Mucosa of stomach (tissue), 1 donor: ENCODE data around the gene RPL7A.

Source experiments
- H3K27me3 ChIP-seq: one replicate; pipeline ENCODE4 v1.7.0; 2013; ENCODE audit warnings: mild to moderate bottlenecking, low read length; ENCODE audit not compliant: control insufficient read depth, insufficient read depth
- H3K36me3 ChIP-seq: one replicate; pipeline ENCODE4 v1.7.0; 2013; ENCODE audit warnings: low read length; ENCODE audit not compliant: control insufficient read depth, insufficient read depth
- H3K4me1 ChIP-seq: one replicate; pipeline ENCODE4 v1.7.0; 2013; ENCODE audit warnings: mild to moderate bottlenecking, low read length; ENCODE audit not compliant: control insufficient read depth, insufficient read depth
- H3K4me3 ChIP-seq: one replicate; pipeline ENCODE4 v1.7.0; 2013; ENCODE audit warnings: low read length
- H3K9ac ChIP-seq: one replicate; pipeline ENCODE4 v1.7.0; 2013; ENCODE audit warnings: mild to moderate bottlenecking, low read length, moderate library complexity
- H3K9me3 ChIP-seq: one replicate; pipeline ENCODE4 v1.7.0; 2013; ENCODE audit warnings: mild to moderate bottlenecking, low read length, moderate library complexity; ENCODE audit not compliant: control insufficient read depth
- donor health status: Pancreatic carcinoma.

Gene RPL7A

DNA sequence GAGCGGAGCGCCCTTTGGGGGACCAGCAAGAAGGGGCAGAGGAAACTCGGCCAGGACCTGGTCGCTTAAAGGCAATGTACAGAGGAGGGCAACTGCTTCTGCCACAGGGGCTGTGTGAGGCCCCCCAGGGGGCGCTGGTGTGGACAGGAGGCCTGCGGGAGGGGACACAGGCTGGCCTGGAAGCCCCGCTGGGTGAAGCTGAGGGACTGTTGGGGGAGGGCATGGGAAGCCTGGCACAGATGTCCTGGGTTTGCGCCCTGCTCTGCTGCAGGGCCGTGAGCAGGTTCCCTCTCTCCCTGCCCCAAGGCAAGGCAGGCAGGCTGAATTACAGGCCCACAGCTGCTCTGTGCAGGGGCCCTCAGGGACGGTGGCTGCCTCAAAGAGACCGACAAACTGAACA lies 5.4 kb upstream of the RPL7A start:
- no peak overlapping the region for H3K4me3 ChIP-seq
- no peaks in the 10 kb centered on the region for H3K9me3 ChIP-seq
- peaks cover 13% of the 10 kb centered on the region for H3K4me1 ChIP-seq
- H3K27me3 ChIP-seq, result no peaks in the 10 kb centered on the region
- peaks cover 16% of the 10 kb centered on the region for H3K36me3 ChIP-seq
- H3K9ac ChIP-seq, result no peak overlapping the region

DNA sequence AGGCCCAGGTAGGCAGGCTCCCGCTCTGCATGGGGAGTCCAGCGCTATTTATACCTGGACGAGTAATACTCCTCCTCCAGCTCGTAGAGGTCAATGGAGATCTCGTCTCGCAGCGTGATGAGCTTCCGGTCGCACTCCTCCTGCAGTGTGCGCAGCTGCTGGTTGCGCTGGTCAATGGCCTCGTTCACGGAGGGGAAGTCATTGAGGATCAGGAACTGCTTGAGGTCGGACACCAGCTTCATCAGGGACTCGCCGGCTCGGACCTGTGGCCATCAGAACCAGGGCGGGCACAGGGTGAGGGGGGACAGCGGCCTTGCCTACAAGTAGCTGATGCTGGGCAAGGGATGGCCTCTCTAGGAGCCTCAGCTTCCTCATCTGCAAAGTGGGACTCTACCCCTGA lies 3.9 kb upstream of the RPL7A start:
- Histone ChIP-seq H3K9me3 (no peaks in the 10 kb centered on the region), H3K36me3 (peaks cover 18% of the 10 kb centered on the region), H3K4me1 (peaks cover 16% of the 10 kb centered on the region), H3K9ac (no peak overlapping the region), H3K27me3 (no peaks in the 10 kb centered on the region), H3K4me3 (no peak overlapping the region)

- Histone ChIP-seq H3K9ac (no peak overlapping the region), H3K27me3 (no peaks in the 10 kb centered on the region), H3K9me3 (no peaks in the 10 kb centered on the region), H3K4me3 (no peak overlapping the region), H3K36me3 (peaks cover 26% of the 10 kb centered on the region), H3K4me1 (peaks cover 24% of the 10 kb centered on the region)
Observed at GRCh38 chr9:133344979-133345378, 3.0 kb upstream of the RPL7A start.

GRCh38 chr9:133345596-133345995 lies 2.4 kb upstream of the RPL7A start:
- Histone ChIP-seq H3K4me1 (peaks cover 24% of the 10 kb centered on the region), H3K36me3 (peaks cover 26% of the 10 kb centered on the region), H3K4me3 (no peak overlapping the region), H3K9me3 (no peaks in the 10 kb centered on the region), H3K27me3 (no peaks in the 10 kb centered on the region), H3K9ac (no peak overlapping the region)

- Histone ChIP-seq H3K9ac (peak overlapping the region; percentile 66), H3K4me1 (peaks cover 24% of the 10 kb centered on the region), H3K4me3 (peak overlapping the region; percentile 28), H3K27me3 (no peaks in the 10 kb centered on the region), H3K9me3 (no peaks in the 10 kb centered on the region), H3K36me3 (peaks cover 25% of the 10 kb centered on the region)
Observed at GRCh38 chr9:133346021-133346785, 1.8 kb upstream of the RPL7A start.

GRCh38 chr9:133347515-133347984 lies 468 bp upstream of the RPL7A start:
- H3K36me3 ChIP-seq, result peaks cover 29% of the 10 kb centered on the region
- H3K4me3 ChIP-seq, result peak overlapping the region; percentile 97
- peak overlapping the region; percentile 96 for H3K9ac ChIP-seq
- no peaks in the 10 kb centered on the region for H3K27me3 ChIP-seq
- H3K9me3 ChIP-seq, result no peaks in the 10 kb centered on the region
- peaks cover 24% of the 10 kb centered on the region for H3K4me1 ChIP-seq

DNA sequence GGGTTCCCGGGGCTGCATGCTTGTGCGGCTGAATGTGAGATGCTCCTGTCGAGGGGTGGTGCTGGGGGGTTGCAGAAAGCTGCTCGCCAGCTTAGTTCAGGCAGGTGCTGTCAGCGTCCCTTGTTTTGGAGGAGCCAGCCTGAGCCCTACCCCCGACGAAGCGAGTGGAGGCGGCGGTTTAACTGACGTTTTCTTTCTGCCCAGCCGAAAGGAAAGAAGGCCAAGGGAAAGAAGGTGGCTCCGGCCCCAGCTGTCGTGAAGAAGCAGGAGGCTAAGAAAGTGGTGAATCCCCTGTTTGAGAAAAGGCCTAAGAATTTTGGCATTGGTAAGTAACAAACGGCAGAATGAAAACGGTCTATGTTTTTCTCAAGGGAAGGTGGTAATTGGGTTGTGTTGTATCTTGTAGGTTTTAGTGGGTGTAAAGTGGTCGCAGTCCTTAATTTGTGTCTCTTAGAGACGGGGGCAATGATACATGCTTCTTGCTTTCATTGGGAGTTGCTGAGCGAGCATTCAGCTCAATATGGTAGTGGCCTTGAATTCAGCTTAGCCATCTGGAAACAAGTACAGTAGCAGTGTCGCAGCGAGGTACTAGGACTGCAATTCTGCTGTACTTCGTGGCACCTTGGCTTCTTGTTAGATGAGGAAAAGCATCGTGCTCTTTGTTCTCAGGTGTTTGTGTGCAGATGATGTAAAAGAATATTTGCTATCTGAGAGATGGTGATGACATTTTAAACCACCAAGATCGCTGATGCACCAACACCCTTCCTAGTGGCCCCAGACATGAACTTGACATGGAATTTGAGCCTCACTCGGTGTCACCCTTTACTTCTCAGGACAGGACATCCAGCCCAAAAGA lies 928 bp downstream of the RPL7A start:
- Histone ChIP-seq H3K4me1 (peaks cover 24% of the 10 kb centered on the region), H3K27me3 (no peaks in the 10 kb centered on the region), H3K9ac (peak overlapping the region; percentile 96), H3K36me3 (peaks cover 41% of the 10 kb centered on the region), H3K4me3 (peak overlapping the region; percentile 97), H3K9me3 (no peaks in the 10 kb centered on the region)

DNA sequence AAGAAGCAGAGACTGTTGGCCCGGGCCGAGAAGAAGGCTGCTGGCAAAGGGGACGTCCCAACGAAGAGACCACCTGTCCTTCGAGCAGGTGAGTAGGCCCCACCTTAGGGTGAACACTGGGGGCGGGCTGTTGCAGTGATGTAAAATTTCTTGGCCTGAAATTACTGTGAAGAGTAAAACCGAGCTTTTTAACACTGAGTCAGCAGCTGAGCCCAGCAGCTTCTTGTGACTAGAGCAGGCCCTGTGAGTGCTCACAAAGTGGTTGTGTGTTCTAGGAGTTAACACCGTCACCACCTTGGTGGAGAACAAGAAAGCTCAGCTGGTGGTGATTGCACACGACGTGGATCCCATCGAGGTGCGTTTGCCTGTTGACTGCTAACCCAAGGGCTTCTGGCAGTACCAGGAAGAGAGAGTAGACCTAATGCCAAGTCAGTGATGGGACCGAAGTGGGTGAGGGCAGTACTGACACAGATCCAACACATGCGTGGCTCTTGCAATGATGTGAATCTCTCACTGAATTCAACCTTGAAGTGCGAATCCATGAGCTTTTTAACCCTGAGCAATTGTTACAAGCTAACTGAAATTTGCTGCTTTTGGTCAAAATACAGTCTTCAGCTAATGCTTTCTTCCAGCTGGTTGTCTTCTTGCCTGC lies 2.1 kb downstream of the RPL7A start:
- Histone ChIP-seq H3K36me3 (peaks cover 40% of the 10 kb centered on the region), H3K4me3 (no peak overlapping the region), H3K27me3 (no peaks in the 10 kb centered on the region), H3K9me3 (no peaks in the 10 kb centered on the region), H3K9ac (peak overlapping the region; percentile 96), H3K4me1 (peaks cover 27% of the 10 kb centered on the region)

- H3K4me1 ChIP-seq, result peaks cover 26% of the 10 kb centered on the region
- no peaks in the 10 kb centered on the region for H3K9me3 ChIP-seq
- peaks cover 32% of the 10 kb centered on the region for H3K36me3 ChIP-seq
- H3K9ac ChIP-seq, result no peak overlapping the region
- H3K27me3 ChIP-seq, result no peaks in the 10 kb centered on the region
- H3K4me3 ChIP-seq, result no peak overlapping the region
Observed at GRCh38 chr9:133351526-133351907, 3.5 kb downstream of the RPL7A start.

DNA sequence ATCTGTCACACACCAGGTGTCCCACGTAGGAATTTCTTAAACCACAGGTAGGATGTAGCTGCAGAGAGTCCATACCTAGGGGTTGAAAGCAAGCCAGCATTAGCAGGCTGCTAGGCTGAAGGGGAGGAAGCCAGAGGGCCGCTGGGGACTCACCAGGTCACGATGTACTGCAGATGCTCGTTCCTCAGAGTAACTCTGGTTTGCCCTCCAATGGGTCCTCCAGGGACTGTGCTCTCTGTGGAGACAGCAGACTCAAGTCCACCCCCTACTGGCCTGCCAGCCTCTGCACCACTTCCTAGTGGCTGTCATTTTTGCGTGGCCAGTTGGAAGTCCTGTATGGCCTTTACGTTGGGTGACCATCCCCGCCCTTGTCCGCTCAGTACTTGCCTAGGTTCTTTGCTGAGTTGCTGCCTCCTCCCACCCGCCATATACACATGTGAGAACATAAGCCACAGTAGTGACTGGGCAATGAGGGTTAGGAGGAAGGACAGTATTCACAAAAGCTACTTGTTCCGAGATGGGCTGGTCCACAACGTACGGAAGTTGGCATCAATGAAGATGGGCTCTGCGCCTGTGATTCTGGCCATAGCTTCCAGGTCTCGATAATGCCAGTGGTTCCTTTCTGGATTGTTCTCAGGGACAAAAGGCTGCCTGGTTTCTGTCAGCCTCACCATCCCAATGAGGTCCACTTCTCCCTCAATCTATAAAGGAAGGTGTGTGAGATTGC lies 4.1 kb downstream of the RPL7A start:
- Histone ChIP-seq H3K36me3 (peaks cover 32% of the 10 kb centered on the region), H3K9me3 (no peaks in the 10 kb centered on the region), H3K4me1 (peaks cover 23% of the 10 kb centered on the region), H3K9ac (no peak overlapping the region), H3K4me3 (no peak overlapping the region), H3K27me3 (no peaks in the 10 kb centered on the region)

DNA sequence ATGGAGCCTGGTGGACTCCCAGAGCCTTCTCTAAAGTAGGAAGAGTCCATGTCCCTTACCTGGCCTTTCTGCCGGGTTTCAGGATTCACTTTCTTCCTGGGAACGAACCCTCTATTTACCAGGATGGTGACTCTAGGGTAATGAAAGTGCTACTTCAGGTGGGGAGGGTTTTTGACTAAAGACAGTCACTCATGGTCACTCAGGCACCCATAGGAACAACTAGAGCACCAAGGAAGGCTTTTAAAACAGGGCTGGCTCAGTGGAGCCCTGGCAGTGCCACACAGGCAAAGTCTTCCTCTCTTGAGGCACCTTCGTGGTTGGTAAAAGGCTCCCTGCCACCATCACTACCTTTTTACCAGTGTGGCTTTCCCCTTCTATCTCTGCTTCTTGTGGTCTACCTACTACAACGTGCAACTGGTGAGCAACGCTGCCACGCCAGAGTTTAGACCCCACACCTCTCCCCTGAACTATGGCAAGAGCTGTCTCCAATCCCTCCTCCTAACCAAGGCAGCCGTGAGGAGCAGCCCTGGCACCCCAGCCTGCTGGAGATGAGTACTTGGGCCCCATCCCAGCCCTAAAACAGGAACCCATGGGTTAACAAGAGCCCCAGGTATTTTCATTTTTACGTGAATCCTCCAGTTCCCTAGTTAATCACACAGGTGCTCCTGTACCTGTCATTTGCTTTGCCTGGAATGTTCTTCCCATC lies 4.8 kb downstream of the RPL7A start:
- Histone ChIP-seq H3K9me3 (no peaks in the 10 kb centered on the region), H3K27me3 (no peaks in the 10 kb centered on the region), H3K36me3 (peaks cover 32% of the 10 kb centered on the region), H3K4me1 (peaks cover 29% of the 10 kb centered on the region), H3K9ac (no peak overlapping the region), H3K4me3 (no peak overlapping the region)
